GM12878 (cell line): ENCODE data around the gene PARP16. TPM values are rescaled to one million over a fixed set of nuclear protein-coding genes. Genes with fewer than 3 reads are reported as not detected.

ENCODE experiments used
- ATAC-seq: fragments of 200-7000 bp; cut with Tn5 transposase; 3 replicates; pipeline ENCODE4 v1.9.1; 2020; ENCODE audit warnings: mild to moderate bottlenecking, moderate library complexity
- BruUV-seq: library from RNA; stranded (reverse); fragments of 400-500 nt; replicated peaks from 2 replicates; lab custom pipeline; 2021; lab: Mats Ljungman, UMichigan
- CTCF ChIA-PET: fragments of 300-600 bp; sonication (Branson Sonifier 250); formaldehyde crosslinking; extraction: SDS; loops from one replicate; lab custom pipeline; 2021; ENCODE audit warnings: inconsistent platforms; lab: Yijun Ruan, JAX
- POLR2A ChIA-PET: fragments of 350-600 bp; formaldehyde crosslinking; extraction: SDS; loops from one replicate; lab custom pipeline; 2021; ENCODE audit warnings: inconsistent platforms; lab: Charles Lee
- RAD21 ChIA-PET: fragments of 300-600 bp; sonication (Branson Sonifier 250); formaldehyde crosslinking; loops from one replicate; lab custom pipeline; 2023; ENCODE audit warnings: antibody characterized with exemption; ENCODE audit not compliant: unreplicated experiment; lab: Charles Lee
- SMC1A ChIA-PET: fragments of 300-600 bp; sonication (Branson Sonifier 250); formaldehyde crosslinking; loops from one replicate; lab custom pipeline; 2023; ENCODE audit not compliant: unreplicated experiment, uncharacterized antibody; lab: Charles Lee
- DNase-seq: peaks from one replicate; pipeline ENCODE4 v3.0.0-alpha.2; 2011; ENCODE audit warnings: low read depth, low spot score
- FAIRE-seq: peaks from 3 replicates; lab custom pipeline; 2011; peaks lifted over from hg19 to GRCh38; lab: Jason Lieb, UNC
- H2AFZ ChIP-seq: 2 replicates; pipeline ENCODE4 v1.6.0; 2011; ENCODE audit warnings: low read depth, low read length, control low read depth; ENCODE audit not compliant: control insufficient read depth
- H3K27ac ChIP-seq: 2 replicates; pipeline ENCODE4 v1.5.1; 2011; ENCODE audit warnings: control low read depth; ENCODE audit not compliant: control insufficient read depth, insufficient read depth
- H3K27me3 ChIP-seq, 2 experiments: replicated peaks in 1 of 2; 2 replicates each; pipeline versions ENCODE4 v1.6.0 to v1.6.1; 2011; ENCODE audit warnings: low read length in 1 of 2; ENCODE audit not compliant: control insufficient read depth in 2 of 2, insufficient read depth in 2 of 2
- H3K36me3 ChIP-seq, 2 experiments: 2 replicates each; pipeline ENCODE4 v1.5.1; 2011; ENCODE audit warnings: low read length in 1 of 2; ENCODE audit not compliant: control insufficient read depth in 2 of 2, insufficient read depth in 2 of 2
- H3K4me1 ChIP-seq: 2 replicates; pipeline ENCODE4 v1.6.1; 2011; ENCODE audit warnings: mild to moderate bottlenecking, low read length, moderate library complexity, mixed read lengths; ENCODE audit not compliant: control insufficient read depth, insufficient read depth
- H3K4me2 ChIP-seq: 2 replicates; pipeline ENCODE4 v1.6.0; 2011; ENCODE audit warnings: control low read depth; ENCODE audit not compliant: control insufficient read depth, insufficient read depth
- H3K4me3 ChIP-seq: fragments of 200-600 bp; sonication (generic); 2 replicates; pipeline ENCODE4 v1.5.1; 2016
- H3K79me2 ChIP-seq: 2 replicates; pipeline ENCODE4 v1.6.0; 2011; ENCODE audit warnings: low read length; ENCODE audit not compliant: control insufficient read depth, insufficient read depth
- H3K9ac ChIP-seq: 2 replicates; pipeline ENCODE4 v1.8.0; 2011; ENCODE audit warnings: low read length, control low read depth, mixed read lengths; ENCODE audit not compliant: control insufficient read depth, insufficient read depth
- H3K9me3 ChIP-seq: replicated peaks from 3 replicates; pipeline ENCODE4 v1.5.1; 2011; ENCODE audit warnings: mild to moderate bottlenecking, low read length; ENCODE audit not compliant: control insufficient read depth, insufficient read depth
- H4K20me1 ChIP-seq: 2 replicates; pipeline ENCODE4 v1.6.0; 2011; ENCODE audit not compliant: control insufficient read depth, insufficient read depth
- BCLAF1 ChIP-seq: fragments of 450-650 bp; IDR thresholded peaks from 2 replicates; pipeline ENCODE4 v1.6.1; 2017; ENCODE audit warnings: antibody characterized with exemption, mild to moderate bottlenecking, moderate library complexity
- CBX3 ChIP-seq: fragments of 200-600 bp; sonication (generic); IDR thresholded peaks from 2 replicates; pipeline ENCODE4 v1.6.1; 2016; ENCODE audit warnings: low read depth, borderline replicate concordance
- CEBPB ChIP-seq, 2 experiments: fragments of 150-350 bp in 1 of 2; IDR thresholded peaks; 2 replicates each; pipeline ENCODE4 v1.6.1; 2012 to 2014; ENCODE audit warnings: low read depth in 2 of 2, low read length in 2 of 2, borderline replicate concordance in 1 of 2, inconsistent platforms in 1 of 2
- CUX1 ChIP-seq: IDR thresholded peaks from 2 replicates; pipeline ENCODE4 v1.6.1; 2012; ENCODE audit warnings: improper control_type of control experiment, low read depth, low read length; ENCODE audit not compliant: insufficient replicate concordance
- GABPA ChIP-seq: IDR thresholded peaks from 2 replicates; pipeline ENCODE4 v1.6.1; 2014; ENCODE audit warnings: antibody characterized with exemption, low read depth, mild to moderate bottlenecking, inconsistent platforms
- HDGF ChIP-seq: fragments of 450-650 bp; IDR thresholded peaks from 2 replicates; pipeline ENCODE4 v1.6.1; 2016; ENCODE audit warnings: antibody characterized with exemption
- NR2C2 ChIP-seq: IDR thresholded peaks from 2 replicates; pipeline ENCODE4 v1.6.1; 2011; ENCODE audit warnings: borderline replicate concordance, low read depth; ENCODE audit not compliant: control insufficient read depth, insufficient read length
- POLR2AphosphoS2 ChIP-seq: IDR thresholded peaks from 2 replicates; pipeline ENCODE4 v1.6.1; 2011; ENCODE audit warnings: low read depth, mild to moderate bottlenecking, low read length, improper control_type of control experiment, moderate library complexity
- POLR2AphosphoS5 ChIP-seq: IDR thresholded peaks from 2 replicates; pipeline ENCODE4 v1.6.1; 2011; ENCODE audit warnings: mild to moderate bottlenecking, low read length, inconsistent platforms
- SREBF2 ChIP-seq: IDR thresholded peaks from 2 replicates; pipeline ENCODE4 v1.6.1; 2012; ENCODE audit warnings: mild to moderate bottlenecking, low read length
- USF1 ChIP-seq: IDR thresholded peaks from 2 replicates; pipeline ENCODE4 v1.6.1; 2011; ENCODE audit warnings: borderline replicate concordance, low read depth, mild to moderate bottlenecking, moderate library complexity, mixed read lengths, low read length; ENCODE audit not compliant: insufficient read depth; ENCODE audit errors: extremely low read length
- WGBS: methylation state at CpG from one replicate; pipeline ENCODE4 v1.1.6; 2016; ENCODE audit warnings: low lambda C conversion rate; ENCODE audit not compliant: insufficient replicate concordance, insufficient coverage; ENCODE audit errors: missing lambda C conversion rate; 5-methylcytosine and 5-hydroxymethylcytosine counted together
- in situ Hi-C: fragments of 300-500 bp; cut with MboI; formaldehyde crosslinking; loops from 9 replicates; pipeline ENCODE4 v1.14.3; 2018; ENCODE audit warnings: mixed read lengths
- intact Hi-C: fragments of 100-400 bp; cut with micrococcal nuclease; formaldehyde crosslinking; loops from one replicate; pipeline ENCODE4 v1.14.2; 2022; ENCODE audit not compliant: unreplicated experiment
- polyA plus RNA-seq, 11 experiments: library from polyadenylated mRNA; depleted of rRNA in 4 of 11; unstranded in 6 of 11; stranded (reverse) in 5 of 11; fragments of >200 nt; fragmentation: Nextera tagmentation in 4 of 11; fragmentation: Illumina TruSeq in 1 of 11; extraction: Ambion mirVana in 4 of 11; extraction: Trizol in 1 of 11; gene quantifications; 1 replicate in 1 of 11; 2 replicates in 10 of 11; pipeline versions ENCODE4 v1.2.1 to v1.2.3, GENCODE V29; 2011 to 2016; ENCODE audit warnings: inconsistent platforms in 2 of 11, missing spikeins in 2 of 11, low read depth in 1 of 11
- total RNA-seq, 4 experiments: library from RNA; depleted of rRNA in 3 of 4; stranded (reverse); fragments of >200 nt in 3 of 4; fragmentation: Illumina TruSeq in 1 of 4; extraction: Trizol in 1 of 4; gene quantifications; 2 replicates each; pipeline versions ENCODE4 v1.2.1 to v1.2.3, GENCODE V29; 2013 to 2021

PARP16 gene
- total and polyA plus RNA-seq, 10 of the 15 experiments (the other 5 are each of a cell fraction or from before 2014, with no cell fraction given) = 4.9 to 15.7 (median 9.9) TPM

- Histone ChIP-seq H3K9me3 (no peaks in the 10 kb centered on the region), H3K79me2 (no peaks in the 10 kb centered on the region), H3K4me2 (no peak overlapping the region), H3K4me1 (no peaks in the 10 kb centered on the region), H3K27ac (no peak overlapping the region), H3K36me3 (no peaks in the 10 kb centered on the region), H3K4me3 (no peak overlapping the region), H3K27me3 (no peaks in the 10 kb centered on the region), H2AFZ (no peak overlapping the region), H4K20me1 (no peaks in the 10 kb centered on the region), H3K9ac (no peak overlapping the region)
- no peak for FAIRE-seq
- WGBS = 40% methylated on average over 6 of the region's 6 CpGs
- SMC1A ChIA-PET = no interaction called here
- ATAC-seq = no peak
- POLR2A ChIA-PET = interaction anchor here (0.6 kb wide), 1 partner anchor 39 kb away, joined by 8 read pairs; no protein-coding TSS in a partner anchor
- TF ChIP-seq HDGF (no peak), BCLAF1 (no peak), NR2C2 (no peak), CEBPB (IDR thresholded peaks at IDR 0.05; ENCODE audit: borderline replicate concordance in 1 of 2, low read depth in 2 of 2, low read length in 2 of 2) (no peak), SREBF2 (no peak), GABPA (no peak), CUX1 (no peak), USF1 (no peak), POLR2AphosphoS2 (no peak), CBX3 (no peak), POLR2AphosphoS5 (no peak)
- intact Hi-C loops = no loop called here
- in situ Hi-C loops = no loop called here
- BruUV-seq = no TSS peak
- CTCF ChIA-PET = interaction anchor here (0.6 to 2.8 kb wide), 11 partner anchors 11 to 104 kb away, joined by 3 to 17 read pairs (median 4); no protein-coding TSS in a partner anchor
- no peak for DNase-seq
- RAD21 ChIA-PET = no interaction called here
Measured at GRCh38 chr15:65211482-65211982, 75.2 kb downstream of the PARP16 start.
